ENCODE data around the gene ABCC4. TPM values are rescaled to one million over a fixed set of nuclear protein-coding genes. Genes with fewer than 3 reads are reported as not detected.

Gene ABCC4
- total and polyA plus RNA-seq, 2 donors (not counting 1 experiment from before 2014, with no cell fraction given) = 1.8 to 7.1 TPM

DNA sequence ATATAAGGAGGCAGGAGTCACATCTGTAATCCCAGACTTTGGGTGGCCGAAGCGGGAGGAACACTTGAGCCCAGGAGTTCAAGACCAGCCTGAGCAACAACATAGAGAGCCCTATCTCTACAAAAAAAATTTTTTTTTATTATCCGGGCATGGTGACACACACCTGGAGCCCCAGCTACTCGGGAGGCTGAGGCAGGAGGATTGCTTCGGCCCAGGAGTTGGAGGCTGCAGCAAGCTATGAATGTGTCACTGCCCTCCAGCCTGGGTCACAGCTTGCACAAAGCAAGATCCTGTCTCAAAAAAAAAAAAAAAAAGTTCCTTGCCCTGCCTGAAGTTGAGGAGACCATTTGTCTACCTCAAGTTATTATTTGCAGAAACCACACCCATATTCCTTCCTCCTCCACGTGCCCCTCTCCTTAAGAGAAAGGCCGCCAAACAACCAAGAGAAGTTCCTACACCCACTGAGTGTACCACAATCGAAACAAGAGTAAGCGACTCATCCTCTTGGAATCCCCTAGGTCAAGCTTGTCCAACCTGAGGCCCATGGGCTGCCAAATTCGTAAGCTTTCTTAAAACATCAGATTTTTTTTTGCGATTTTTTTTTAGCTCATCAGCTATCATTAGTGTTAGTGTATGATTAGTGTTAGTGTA lies 2.2 kb downstream of the ABCC4 start:
- 79% methylated on average over 8 of the region's 11 CpGs for WGBS (ENCODE audit: insufficient coverage)
- no peaks in the 10 kb centered on the region for H3K9me3 Mint-ChIP-seq (ENCODE audit: insufficient read depth)
- TF ChIP-seq EZH2 (IDR thresholded peaks at IDR 0.05; ENCODE audit: borderline replicate concordance, insufficient read depth, low read depth, low read length, poor library complexity, severe bottlenecking) = no peak
- TF ChIP-seq, protein P1, sequence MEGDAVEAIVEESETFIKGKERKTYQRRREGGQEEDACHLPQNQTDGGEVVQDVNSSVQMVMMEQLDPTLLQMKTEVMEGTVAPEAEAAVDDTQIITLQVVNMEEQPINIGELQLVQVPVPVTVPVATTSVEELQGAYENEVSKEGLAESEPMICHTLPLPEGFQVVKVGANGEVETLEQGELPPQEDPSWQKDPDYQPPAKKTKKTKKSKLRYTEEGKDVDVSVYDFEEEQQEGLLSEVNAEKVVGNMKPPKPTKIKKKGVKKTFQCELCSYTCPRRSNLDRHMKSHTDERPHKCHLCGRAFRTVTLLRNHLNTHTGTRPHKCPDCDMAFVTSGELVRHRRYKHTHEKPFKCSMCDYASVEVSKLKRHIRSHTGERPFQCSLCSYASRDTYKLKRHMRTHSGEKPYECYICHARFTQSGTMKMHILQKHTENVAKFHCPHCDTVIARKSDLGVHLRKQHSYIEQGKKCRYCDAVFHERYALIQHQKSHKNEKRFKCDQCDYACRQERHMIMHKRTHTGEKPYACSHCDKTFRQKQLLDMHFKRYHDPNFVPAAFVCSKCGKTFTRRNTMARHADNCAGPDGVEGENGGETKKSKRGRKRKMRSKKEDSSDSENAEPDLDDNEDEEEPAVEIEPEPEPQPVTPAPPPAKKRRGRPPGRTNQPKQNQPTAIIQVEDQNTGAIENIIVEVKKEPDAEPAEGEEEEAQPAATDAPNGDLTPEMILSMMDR (IDR thresholded peaks at IDR 0.05) = no peak
- H3K9me3 ChIP-seq (ENCODE audit: control extremely low read depth in 1 of 3, control insufficient read depth in 2 of 3, insufficient read depth in 1 of 3, low read length in 2 of 3) = no peaks in the 10 kb centered on the region
- intact Hi-C loops (cut with micrococcal nuclease) = loop anchor here (10.0 kb wide), 1 partner anchor 176 kb away; no protein-coding TSS in a partner anchor
- H3K27ac ChIP-seq (ENCODE audit: low read length in 2 of 2) = no peak overlapping the region
- no peaks in the 10 kb centered on the region for H3K36me3 ChIP-seq (replicated peaks in 1 of 2; ENCODE audit: control extremely low read depth in 1 of 2, control insufficient read depth in 1 of 2, extremely low read depth in 1 of 2, insufficient read depth in 2 of 2, low read length in 1 of 2)
- ChIA-PET POLR2A (no interaction called here), CTCF (interaction anchor here (0.8 to 5.2 kb wide), 9 partner anchors 9 to 534 kb away, joined by 3 to 54 read pairs (median 4); no protein-coding TSS in a partner anchor)
- peaks cover 0 to 9% (median 0%) of the 10 kb centered on the region in 4 experiments for H3K27me3 ChIP-seq (replicated peaks in 1 of 4; ENCODE audit: control extremely low read depth in 1 of 4, control insufficient read depth in 3 of 4, insufficient read depth in 4 of 4, low read length in 3 of 4)
- no peak overlapping the region for H3K4me3 ChIP-seq (ENCODE audit: control extremely low read depth in 1 of 5, extremely low read depth in 1 of 5, insufficient read depth in 1 of 5, low read depth in 2 of 5, low read length in 4 of 5)
- DNase-seq (no peak), ATAC-seq (ENCODE audit: low read depth) (no peak)
- H3K4me3 Mint-ChIP-seq = peak overlapping the region; percentile 85
- no peaks in the 10 kb centered on the region for H3K27me3 Mint-ChIP-seq
- peaks cover 22% of the 10 kb centered on the region for H3K4me1 Mint-ChIP-seq
- H4K20me1 ChIP-seq (ENCODE audit: control insufficient read depth, insufficient read depth, low read length, poor library complexity, severe bottlenecking) = no peaks in the 10 kb centered on the region
- no peak overlapping the region for H3K9ac ChIP-seq (ENCODE audit: low read length)
- peak overlapping the region; percentile 32 for H3K27ac Mint-ChIP-seq
- no peak overlapping the region for H3K4me2 ChIP-seq (replicated peaks; ENCODE audit: low read depth, low read length, poor library complexity, severe bottlenecking)
- peaks cover 12 to 18% of the 10 kb centered on the region in 2 donors for H3K4me1 ChIP-seq (ENCODE audit: control insufficient read depth in 2 of 2, insufficient read depth in 2 of 2, low read length in 2 of 2)
- H3K79me2 ChIP-seq (ENCODE audit: control insufficient read depth, insufficient read depth, low read length) = no peaks in the 10 kb centered on the region
- H2AFZ ChIP-seq (ENCODE audit: insufficient read depth, low read depth, low read length, poor library complexity, severe bottlenecking) = no peak overlapping the region
